PC-9 (cell line): ENCODE data around the gene ANKFN1. TPM values are rescaled to one million over a fixed set of nuclear protein-coding genes. Genes with fewer than 3 reads are reported as not detected.

Experiments
- BruUV-seq: library from RNA; stranded (reverse); fragments of 400-500 nt; replicated peaks from 2 replicates; lab custom pipeline; 2021; lab: Mats Ljungman, UMichigan
- CTCF ChIA-PET: fragments of 300-600 bp; sonication (Branson Sonifier 250); formaldehyde crosslinking; loops from one replicate; lab custom pipeline; 2022; ENCODE audit warnings: antibody characterized with exemption; lab: Charles Lee
- POLR2A ChIA-PET: fragments of 300-600 bp; sonication (Branson Sonifier 250); formaldehyde crosslinking; loops from one replicate; lab custom pipeline; 2022; ENCODE audit warnings: antibody characterized with exemption; ENCODE audit not compliant: unreplicated experiment; lab: Charles Lee
- DNase-seq, 2 experiments: peaks; one replicate each; pipeline versions ENCODE4 v3.0.0 to v3.0.0-alpha.2; 2015 to 2022; ENCODE audit warnings: mixed read lengths in 1 of 2
- H2AFZ ChIP-seq: fragments of 200-600 bp; sonication (generic); 2 replicates; pipeline ENCODE4 v1.8.1; 2017; ENCODE audit warnings: antibody characterized with exemption
- H3F3A ChIP-seq: fragments of 200-600 bp; sonication (generic); 2 replicates; pipeline ENCODE4 v1.8.1; 2017; ENCODE audit warnings: antibody characterized with exemption, mild to moderate bottlenecking, low read depth; ENCODE audit not compliant: insufficient read depth
- H3K27ac ChIP-seq: fragments of 200-600 bp; sonication (generic); 2 replicates; pipeline ENCODE4 v1.6.1; 2016; ENCODE audit warnings: mixed run types
- H3K27me3 ChIP-seq: fragments of 200-600 bp; sonication (generic); 2 replicates; pipeline ENCODE4 v1.6.1; 2016; ENCODE audit warnings: low read depth, mixed run types; ENCODE audit not compliant: insufficient read depth
- H3K36me3 ChIP-seq: fragments of 200-600 bp; sonication (generic); 2 replicates; pipeline ENCODE4 v1.6.1; 2016; ENCODE audit warnings: low read depth, mixed run types
- H3K4me1 ChIP-seq: fragments of 200-600 bp; sonication (generic); replicated peaks from 2 replicates; pipeline ENCODE4 v1.6.1; 2016; ENCODE audit warnings: mixed run types; ENCODE audit not compliant: insufficient read depth
- H3K4me2 ChIP-seq: fragments of 200-600 bp; sonication (generic); 2 replicates; pipeline ENCODE4 v1.6.1; 2017; ENCODE audit warnings: mixed run types
- H3K4me3 ChIP-seq: fragments of 200-600 bp; sonication (generic); 2 replicates; pipeline ENCODE4 v1.6.1; 2016; ENCODE audit warnings: mixed run types
- H3K79me2 ChIP-seq: fragments of 200-600 bp; sonication (generic); 2 replicates; pipeline ENCODE4 v1.6.1; 2017; ENCODE audit warnings: low read depth, mixed run types
- H3K9me2 ChIP-seq: fragments of 200-600 bp; sonication (generic); 2 replicates; pipeline ENCODE4 v1.8.1; 2017; ENCODE audit warnings: mild to moderate bottlenecking; ENCODE audit not compliant: insufficient read depth
- H3K9me3 ChIP-seq: fragments of 200-600 bp; sonication (generic); 2 replicates; pipeline ENCODE4 v1.8.1; 2016; ENCODE audit warnings: low read depth; ENCODE audit not compliant: insufficient read depth
- H4K20me1 ChIP-seq: fragments of 200-600 bp; sonication (generic); 2 replicates; pipeline ENCODE4 v1.8.1; 2017; ENCODE audit not compliant: insufficient read depth
- CTCF ChIP-seq: fragments of 200-600 bp; sonication (generic); conservative IDR thresholded peaks from 2 replicates; pipeline ENCODE4 v1.6.1; 2017; ENCODE audit warnings: mixed run types, antibody characterized with exemption, mild to moderate bottlenecking, moderate library complexity
- EZH2 ChIP-seq: fragments of 200-600 bp; sonication (generic); IDR thresholded peaks from 2 replicates; pipeline ENCODE4 v1.8.0; 2017; ENCODE audit warnings: antibody characterized with exemption, low read depth
- intact Hi-C: fragments of 100-400 bp; cut with micrococcal nuclease; formaldehyde crosslinking; loops from one replicate; pipeline ENCODE4 v1.10.0; 2022; ENCODE audit not compliant: unreplicated experiment
- total RNA-seq: library from RNA; stranded (reverse); gene quantifications from 2 replicates; pipeline ENCODE4 v1.2.3, GENCODE V29; 2021

ANKFN1 gene
- total RNA-seq, 1 experiment from 2014 or later: not detected

- no peak for TF ChIP-seq CTCF
- TF ChIP-seq EZH2: no peak
- CTCF ChIA-PET: no interaction called here
Observed at GRCh38 chr17:56486732-56487131, 333.5 kb downstream of the ANKFN1 start.

GRCh38 chr17:56488800-56489199, 335.5 kb downstream of the ANKFN1 start:
- ChIA-PET CTCF (no interaction called here), POLR2A (no interaction called here)
- no peaks in the 10 kb centered on the region for H3K9me2 ChIP-seq
- no peaks in the 10 kb centered on the region; the same call in 1 of the 2 replicates for H3K9me3 ChIP-seq
- no peak overlapping the region for H2AFZ ChIP-seq
- no peaks in the 10 kb centered on the region for H3F3A ChIP-seq
- no peak for DNase-seq
- H3K4me1 ChIP-seq: no peaks in the 10 kb centered on the region
- no peak for TF ChIP-seq CTCF
- no peak for TF ChIP-seq EZH2
- no peak overlapping the region for H3K4me2 ChIP-seq
- H3K27ac ChIP-seq: no peak overlapping the region
- no peaks in the 10 kb centered on the region for H4K20me1 ChIP-seq
- no peaks in the 10 kb centered on the region for H3K36me3 ChIP-seq
- intact Hi-C loops: no loop called here
- no peaks in the 10 kb centered on the region for H3K79me2 ChIP-seq
- no peaks in the 10 kb centered on the region for H3K27me3 ChIP-seq
- no peak overlapping the region for H3K4me3 ChIP-seq
- BruUV-seq: no TSS peak

More at GRCh38 chr17:56486732-56487131, 333.5 kb downstream of the ANKFN1 start:
- Histone ChIP-seq H3K27me3 (no peaks in the 10 kb centered on the region), H3F3A (no peaks in the 10 kb centered on the region), H3K9me3 (no peaks in the 10 kb centered on the region; the same call in 1 of the 2 replicates), H3K4me1 (no peaks in the 10 kb centered on the region), H4K20me1 (no peaks in the 10 kb centered on the region), H3K36me3 (no peaks in the 10 kb centered on the region), H3K9me2 (no peaks in the 10 kb centered on the region), H3K4me3 (no peak overlapping the region), H2AFZ (no peak overlapping the region), H3K4me2 (no peak overlapping the region), H3K79me2 (no peaks in the 10 kb centered on the region), H3K27ac (no peak overlapping the region)
- no TSS peak for BruUV-seq
- DNase-seq: no peak
- POLR2A ChIA-PET: no interaction called here
- intact Hi-C loops: no loop called here

- no peaks in the 10 kb centered on the region for H4K20me1 ChIP-seq
Observed at GRCh38 chr17:56489980-56490379, 336.7 kb downstream of the ANKFN1 start.

More at GRCh38 chr17:56489980-56490379, 336.7 kb downstream of the ANKFN1 start:
- H3K4me1 ChIP-seq: no peaks in the 10 kb centered on the region
- H3K27me3 ChIP-seq: no peaks in the 10 kb centered on the region
- DNase-seq: no peak
- no peak overlapping the region for H3K4me3 ChIP-seq
- H3K27ac ChIP-seq: no peak overlapping the region
- H3K4me2 ChIP-seq: no peak overlapping the region
- no peaks in the 10 kb centered on the region for H3K36me3 ChIP-seq
- H2AFZ ChIP-seq: no peak overlapping the region
- H3K79me2 ChIP-seq: no peaks in the 10 kb centered on the region
- no peaks in the 10 kb centered on the region for H3K9me2 ChIP-seq
- ChIA-PET CTCF (no interaction called here), POLR2A (no interaction called here)
- intact Hi-C loops: no loop called here
- H3F3A ChIP-seq: no peaks in the 10 kb centered on the region
- no peaks in the 10 kb centered on the region for H3K9me3 ChIP-seq
- BruUV-seq: no TSS peak
- no peak for TF ChIP-seq EZH2
- no peak for TF ChIP-seq CTCF
